GM12891 (cell line): Measurements from ENCODE around the gene VPS13D.

ENCODE experiments used
- POLR2A ChIP-seq: IDR thresholded peaks from 2 replicates; pipeline ENCODE4 v1.6.1; 2011; ENCODE audit warnings: low read depth, low read length, control low read depth
- POLR2AphosphoS5 ChIP-seq: IDR thresholded peaks from 2 replicates; pipeline ENCODE4 v1.6.1; 2011; ENCODE audit warnings: low read depth, low read length, control low read depth
- TAF1 ChIP-seq: IDR thresholded peaks from 2 replicates; pipeline ENCODE4 v1.6.1; 2011; ENCODE audit warnings: low read depth, low read length, control low read depth

DNA sequence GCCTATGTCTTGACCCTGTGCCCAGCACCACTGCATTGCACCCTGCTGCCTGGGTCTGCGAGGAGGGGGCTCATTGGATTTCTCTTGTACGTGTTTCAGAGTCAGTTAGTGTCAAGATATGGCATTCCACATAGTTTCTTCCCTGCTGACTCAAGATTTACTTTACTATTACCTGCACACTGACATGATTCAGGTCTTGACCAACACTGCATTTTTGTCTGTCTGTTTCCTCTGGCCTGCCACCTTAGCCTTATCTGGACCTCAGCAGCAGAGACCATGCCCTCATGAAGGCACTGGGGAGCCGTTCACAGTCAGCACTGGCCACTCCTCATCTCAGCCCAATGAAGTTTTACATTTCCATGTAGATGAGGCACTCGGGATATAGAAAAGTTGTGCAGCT is 232.8 kb downstream of the VPS13D start:
- TF ChIP-seq POLR2A = no peak
- TF ChIP-seq POLR2AphosphoS5 = no peak
- no peak for TF ChIP-seq TAF1
